ENCODE data around the gene OLFML1. TPM values are rescaled to one million over a fixed set of nuclear protein-coding genes. Genes with fewer than 3 reads are reported as not detected.

OLFML1 gene
- total and polyA plus RNA-seq, 10 donors: 2.6 to 23.8 (median 9.2) TPM

GRCh38 chr11:7437696-7438095 is 47.6 kb upstream of the OLFML1 start:
- no peak for TF ChIP-seq CTCF (IDR thresholded peaks at IDR 0.05 in 8 of 11, conservative IDR thresholded peaks at IDR 0.05 in 3 of 11)
- no peak for TF ChIP-seq POLR2AphosphoS5 (IDR thresholded peaks at IDR 0.05)
- no peak for TF ChIP-seq POLR2A (IDR thresholded peaks at IDR 0.05)
- intact Hi-C loops (cut with DNase I; ENCODE audit: low total_unique reads): no loop called here
- H3K27ac ChIP-seq: no peak overlapping the region

GRCh38 chr11:7439746-7440320 is 45.5 kb upstream of the OLFML1 start:
- Histone ChIP-seq H3K4me1 (peaks cover 12 to 41% (median 24%) of the 10 kb centered on the region in 6 donors), H3K4me3 (no peak overlapping the region), H3K9me3 (no peaks in the 10 kb centered on the region), H3K27ac (no peak overlapping the region), H3K36me3 (no peaks in the 10 kb centered on the region), H3K27me3 (replicated peaks in 1 of 7) (peaks cover 0 to 6% (median 0%) of the 10 kb centered on the region in 7 donors)
- no peak for DNase-seq
- intact Hi-C loops (cut with DNase I; ENCODE audit: low total_unique reads): loop anchor here (5.0 kb wide), 1 partner anchor 343 kb away; no protein-coding TSS in a partner anchor
- TF ChIP-seq POLR2AphosphoS5 (IDR thresholded peaks at IDR 0.05) (no peak), POLR2A (IDR thresholded peaks at IDR 0.05) (no peak), CTCF (IDR thresholded peaks at IDR 0.05 in 8 of 11, conservative IDR thresholded peaks at IDR 0.05 in 3 of 11) (no peak)
- WGBS, 5 donors: 75 to 94% (median 79%) methylated on average over 3 of the region's 3 CpGs

More at GRCh38 chr11:7437696-7438095, 47.6 kb upstream of the OLFML1 start:
- Histone ChIP-seq H3K9me3 (no peaks in the 10 kb centered on the region), H3K4me1 (peaks cover 12 to 41% (median 24%) of the 10 kb centered on the region in 6 donors), H3K36me3 (no peaks in the 10 kb centered on the region), H3K27me3 (replicated peaks in 1 of 7) (peaks cover 0 to 3% (median 0%) of the 10 kb centered on the region in 7 donors), H3K4me3 (no peak overlapping the region)
- DNase-seq: no peak
- 61 to 73% (median 67%) methylated on average over 3 of the region's 3 CpGs for WGBS, 5 donors

GRCh38 chr11:7442588-7443215 is 42.6 kb upstream of the OLFML1 start:
- no peaks in the 10 kb centered on the region for H3K36me3 ChIP-seq
- H3K9me3 ChIP-seq: no peaks in the 10 kb centered on the region
- H3K27ac ChIP-seq: no peak overlapping the region
- intact Hi-C loops (cut with DNase I; ENCODE audit: low total_unique reads): loop anchor here (5.0 kb wide), 1 partner anchor 345 kb away; no protein-coding TSS in a partner anchor
- peak; percentile 87 for DNase-seq
- 25 to 32% (median 27%) methylated on average over 6 of the region's 6 CpGs for WGBS, 5 donors
- H3K4me1 ChIP-seq: peaks cover 0 to 14% (median 4%) of the 10 kb centered on the region in 6 donors
- H3K27me3 ChIP-seq (replicated peaks in 1 of 7): peaks cover 0 to 6% (median 0%) of the 10 kb centered on the region in 7 donors
- TF ChIP-seq CTCF (IDR thresholded peaks at IDR 0.05 in 8 of 11, conservative IDR thresholded peaks at IDR 0.05 in 3 of 11) (peak; percentile 68 to 89 (median 78)), POLR2A (IDR thresholded peaks at IDR 0.05) (no peak), POLR2AphosphoS5 (IDR thresholded peaks at IDR 0.05) (no peak)
- no peak overlapping the region for H3K4me3 ChIP-seq
